COR-L47 (cell line): ENCODE results near the gene GUK1.

ENCODE experiments used
- DNase-seq: peaks from one replicate; lab custom pipeline; 2025; lab: John Stamatoyannopoulos, UW

Gene GUK1

GRCh38 chr1:228131766-228132165 is 8.3 kb upstream of the GUK1 start:
- no peak for DNase-seq

GRCh38 chr1:228134591-228134990 is 5.5 kb upstream of the GUK1 start:
- no peak for DNase-seq

- DNase-seq = no peak
Measured at GRCh38 chr1:228136901-228137300, 3.2 kb upstream of the GUK1 start.

- DNase-seq = no peak
Measured at GRCh38 chr1:228139406-228139930, 611 bp upstream of the GUK1 start.

- DNase-seq = no peak
Measured at GRCh38 chr1:228140724-228141225, 696 bp downstream of the GUK1 start.

GRCh38 chr1:228141226-228142044 is 1.4 kb downstream of the GUK1 start:
- peak; percentile 56 for DNase-seq

GRCh38 chr1:228142155-228142691 is 2.1 kb downstream of the GUK1 start:
- no peak for DNase-seq

- DNase-seq = peak; percentile 11
Measured at GRCh38 chr1:228142701-228143136, 2.6 kb downstream of the GUK1 start.

GRCh38 chr1:228143480-228144192 is 3.6 kb downstream of the GUK1 start:
- DNase-seq = no peak

GRCh38 chr1:228144193-228144992 is 4.3 kb downstream of the GUK1 start:
- no peak for DNase-seq

GRCh38 chr1:228144993-228145343 is 4.9 kb downstream of the GUK1 start:
- no peak for DNase-seq

GRCh38 chr1:228145463-228146416 is 5.7 kb downstream of the GUK1 start:
- no peak for DNase-seq

- no peak for DNase-seq
Measured at GRCh38 chr1:228146417-228147150, 6.5 kb downstream of the GUK1 start.

- DNase-seq = no peak
Measured at GRCh38 chr1:228147151-228147693, 7.1 kb downstream of the GUK1 start.

- no peak for DNase-seq
Measured at GRCh38 chr1:228147768-228148167, 7.7 kb downstream of the GUK1 start.

- DNase-seq = no peak
Measured at GRCh38 chr1:228148196-228148861, 8.2 kb downstream of the GUK1 start.

GRCh38 chr1:228148935-228149405 is 8.9 kb downstream of the GUK1 start:
- DNase-seq = no peak

GRCh38 chr1:228149406-228150119 is 9.5 kb downstream of the GUK1 start, which contains the start of gene GJC2:
GJC2 (plus strand) TSS chr1:228149930; CDS start chr1:228157759, 7,829 bp downstream.
- no peak for DNase-seq
